ENCODE results near the gene NCOR2.

Gene NCOR2

DNA sequence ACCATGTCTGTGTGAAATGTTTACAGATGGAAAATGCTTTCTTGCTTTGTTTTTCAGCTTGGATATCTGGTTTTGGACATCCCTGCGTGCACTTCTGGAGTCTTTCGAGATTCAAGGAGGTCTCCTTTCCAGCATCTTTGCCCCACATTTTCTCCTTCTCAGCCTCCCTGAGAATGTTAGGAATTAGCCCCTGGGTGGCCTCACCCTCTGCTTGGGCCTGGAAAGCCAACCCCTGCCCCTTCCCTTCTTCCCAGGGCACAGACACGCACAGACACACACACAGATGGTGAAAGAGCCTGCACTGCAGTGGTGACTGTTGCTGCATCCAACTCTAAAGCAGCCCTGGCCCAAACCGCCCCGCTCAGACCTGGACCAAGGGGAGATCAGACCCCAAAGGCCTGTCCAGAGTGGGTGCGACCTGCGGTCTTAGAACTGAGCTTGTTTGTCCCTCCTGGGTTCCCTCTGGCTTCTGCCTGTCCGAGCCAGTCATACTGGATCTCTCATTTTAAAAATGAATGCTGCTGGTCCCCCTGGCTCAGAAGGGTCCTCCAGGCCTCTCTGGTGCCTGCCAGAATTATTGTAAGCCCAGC is 8.7 kb upstream of the NCOR2 start:
- DNase-seq (ENCODE audit: low read depth) = peak; percentile 71

GRCh38 chr12:124573839-124574786 is 6.7 kb upstream of the NCOR2 start:
- DNase-seq (ENCODE audit: low read depth) = no peak

GRCh38 chr12:124571556-124571955 is 4.1 kb upstream of the NCOR2 start:
- DNase-seq (ENCODE audit: low read depth) = no peak

DNA sequence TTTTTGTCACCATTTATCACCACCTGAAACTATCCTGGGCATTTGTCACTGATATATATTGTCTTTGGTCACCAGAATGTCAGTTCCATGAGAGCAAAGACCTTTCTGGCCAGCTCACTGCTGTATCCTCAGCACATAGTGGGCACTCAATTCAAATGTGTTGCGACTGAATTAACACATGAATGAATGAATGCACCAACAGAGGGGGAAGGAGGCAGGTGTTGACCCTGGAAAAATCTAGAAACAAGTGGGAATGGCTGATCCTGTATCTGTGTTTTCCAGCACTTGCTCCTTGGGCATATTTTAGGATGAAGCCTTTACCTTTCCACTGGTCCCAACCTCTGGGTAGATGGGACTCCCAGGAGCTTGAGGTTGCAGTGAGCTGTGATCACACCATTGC is 3.4 kb upstream of the NCOR2 start:
- no peak for DNase-seq (ENCODE audit: low read depth)

GRCh38 chr12:124569375-124570148 is 2.1 kb upstream of the NCOR2 start:
- no peak for DNase-seq (ENCODE audit: low read depth)

DNA sequence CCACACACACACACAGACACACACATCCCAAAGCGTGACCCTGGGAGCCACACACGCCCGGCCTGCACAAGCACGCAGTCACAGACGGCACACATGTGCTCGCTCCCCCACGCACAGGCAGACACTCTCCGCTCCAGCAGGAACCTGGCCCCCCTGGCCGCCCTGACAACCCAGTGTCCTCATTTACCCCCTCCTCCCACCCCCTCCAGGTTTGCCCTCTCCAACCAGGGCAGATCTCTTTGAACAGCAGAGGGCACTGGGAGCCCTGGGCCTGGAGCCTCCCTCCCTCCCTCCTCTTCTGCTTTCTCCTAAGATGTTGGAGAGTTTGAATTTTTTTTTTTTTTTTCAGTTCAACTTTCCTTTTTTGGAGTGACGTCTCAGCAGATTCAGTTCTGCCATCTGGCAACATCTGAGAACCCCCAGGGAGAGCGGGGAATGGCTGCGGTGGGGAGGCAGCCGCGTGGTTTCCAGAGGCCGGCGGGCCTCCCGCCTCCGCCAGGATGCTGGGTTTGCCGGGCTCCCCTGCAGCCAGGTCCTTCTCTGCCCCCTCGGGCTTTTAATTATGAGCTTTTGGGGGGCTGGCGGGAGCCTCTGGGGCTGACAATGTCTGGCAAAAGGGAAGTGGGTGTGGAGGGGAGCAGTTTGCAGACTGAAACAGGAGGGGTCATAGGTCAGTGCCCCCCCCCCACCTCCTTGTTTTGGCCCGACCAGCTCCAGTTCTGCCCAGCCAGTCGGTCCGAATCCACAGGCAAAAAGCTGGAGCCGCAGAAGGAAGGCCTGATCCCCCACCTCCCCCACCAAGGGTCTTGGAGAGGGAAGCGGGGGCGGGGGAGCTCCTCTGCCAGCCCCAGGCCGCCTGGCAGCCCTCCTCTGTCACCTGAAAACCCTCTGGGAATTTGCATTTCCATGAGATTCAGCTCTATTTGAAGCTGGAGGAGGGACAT is 1.3 kb upstream of the NCOR2 start:
- DNase-seq (ENCODE audit: low read depth) = peak; percentile 95

- DNase-seq (ENCODE audit: low read depth) = peak; percentile 99
Observed at GRCh38 chr12:124567673-124568373, 411 bp upstream of the NCOR2 start.

DNA sequence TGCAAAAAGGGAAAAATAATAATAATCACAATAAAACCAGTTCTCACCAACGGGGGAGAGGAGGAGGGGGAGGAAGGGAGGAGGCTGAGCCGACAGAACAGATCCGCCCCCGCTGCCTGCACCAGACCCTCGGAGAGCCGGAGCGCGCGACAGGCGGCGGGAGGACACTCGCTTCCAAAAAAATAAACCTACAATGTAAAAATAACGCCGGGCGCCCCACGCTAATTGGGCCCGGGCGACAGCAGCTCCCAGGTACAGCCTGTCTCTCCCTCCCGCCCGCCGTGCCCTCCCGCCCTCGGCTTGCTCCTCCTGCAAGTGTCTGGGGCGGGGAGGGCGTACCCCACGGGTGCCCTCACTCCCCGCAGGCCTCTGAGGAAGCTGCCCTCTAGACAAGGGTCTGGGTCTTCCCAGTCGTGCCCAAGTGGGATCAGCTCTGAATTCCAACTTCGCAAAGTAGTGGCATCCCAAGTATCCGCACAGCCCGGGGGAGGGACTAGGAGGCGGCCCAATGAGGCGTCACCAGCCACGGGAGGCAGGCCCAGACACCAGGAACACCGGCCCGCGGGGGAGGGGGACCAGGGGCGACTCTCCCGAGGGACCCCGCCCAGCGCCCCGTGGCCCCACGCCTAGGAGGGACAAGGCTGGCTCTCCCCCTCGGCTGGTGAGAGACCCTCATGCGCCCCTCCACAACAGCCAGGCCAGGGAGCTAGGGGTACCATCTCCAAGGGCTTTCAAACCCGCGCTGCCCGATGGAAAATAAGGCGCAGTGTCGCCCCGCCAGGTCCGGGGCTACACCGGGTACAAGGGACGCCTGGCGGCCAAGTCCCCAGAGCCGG is 1.0 kb downstream of the NCOR2 start:
- DNase-seq (ENCODE audit: low read depth) = peak; percentile 64

DNA sequence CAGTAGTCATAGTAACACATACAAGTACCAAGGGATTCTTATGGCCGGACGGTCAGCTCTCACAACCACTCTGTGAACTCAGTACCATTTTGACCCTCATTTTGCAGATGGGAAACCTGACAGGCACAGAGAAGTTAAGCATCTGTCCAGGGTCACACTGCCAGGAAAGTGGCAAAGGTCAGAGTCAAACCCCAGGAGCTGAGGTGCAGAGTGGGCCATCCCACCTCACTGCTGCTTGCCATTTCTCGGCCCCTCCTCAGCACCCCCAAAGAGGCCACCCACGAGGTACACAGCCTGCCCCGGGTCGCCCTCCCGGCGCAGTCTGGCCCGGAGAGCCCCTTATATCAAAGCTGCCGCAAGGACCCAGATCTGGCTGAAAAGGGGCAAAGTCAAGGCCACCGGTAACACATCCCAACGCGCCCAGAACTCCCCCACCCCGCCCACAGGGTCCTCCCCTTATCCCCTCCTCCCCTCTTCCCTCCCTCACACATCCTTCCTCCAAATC is 1.7 kb downstream of the NCOR2 start:
- no peak for DNase-seq (ENCODE audit: low read depth)

- no peak for DNase-seq (ENCODE audit: low read depth)
Observed at GRCh38 chr12:124564971-124565491, 2.4 kb downstream of the NCOR2 start.

DNA sequence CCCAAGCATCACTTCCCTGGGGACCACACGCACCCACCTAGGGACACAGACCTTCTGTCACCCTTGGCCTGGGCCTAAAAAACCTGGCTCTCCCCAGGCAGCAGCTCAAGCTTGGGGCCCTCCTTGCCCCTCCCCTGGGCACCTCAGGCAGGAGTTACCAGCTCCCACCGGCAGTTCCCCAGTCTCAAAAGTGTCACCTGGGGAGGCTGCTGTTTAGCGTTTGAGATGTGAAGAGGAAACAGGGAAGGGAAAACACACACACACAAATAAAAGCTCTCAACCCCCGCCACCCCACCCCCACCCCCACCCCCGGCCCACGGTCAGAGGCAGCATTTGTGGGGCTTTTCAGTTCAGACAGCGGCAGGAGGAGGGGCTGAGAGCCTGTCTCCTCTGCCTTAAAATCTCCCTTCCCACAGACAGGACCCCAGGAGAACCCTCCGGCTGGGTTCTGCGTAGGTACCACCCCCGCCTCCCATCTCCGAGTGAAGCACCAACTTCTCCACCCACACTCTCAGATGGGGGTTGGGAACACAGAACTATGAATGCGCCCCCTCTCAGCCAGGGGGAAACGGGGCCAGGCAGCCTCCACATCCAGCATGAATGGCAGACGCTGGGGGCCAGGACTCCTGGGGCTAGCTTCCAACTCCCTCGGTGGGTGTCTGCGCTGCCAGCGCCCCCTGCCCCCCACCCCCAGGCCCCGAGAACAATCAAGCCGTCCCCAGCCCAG is 3.0 kb downstream of the NCOR2 start:
- DNase-seq (ENCODE audit: low read depth) = no peak

DNA sequence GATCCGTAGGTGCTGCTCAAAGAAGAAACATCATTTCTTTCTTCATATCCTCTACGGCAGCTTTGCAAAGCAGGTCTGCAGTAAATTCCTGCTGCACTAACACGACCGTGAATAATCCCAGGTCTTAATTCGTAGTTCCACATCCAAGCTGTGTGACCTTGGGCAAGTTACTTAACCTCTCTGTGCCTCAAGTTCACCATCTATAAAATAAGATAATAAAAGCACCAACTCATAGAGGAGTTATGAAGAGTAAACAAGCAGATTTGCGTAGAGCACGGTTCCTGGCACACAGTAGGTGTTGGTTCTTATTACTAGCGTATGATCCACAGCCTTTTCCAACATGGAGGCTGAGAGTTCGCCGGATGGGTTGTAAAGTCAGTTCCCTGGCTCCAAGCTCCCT is 3.6 kb downstream of the NCOR2 start:
- DNase-seq (ENCODE audit: low read depth) = no peak

DNA sequence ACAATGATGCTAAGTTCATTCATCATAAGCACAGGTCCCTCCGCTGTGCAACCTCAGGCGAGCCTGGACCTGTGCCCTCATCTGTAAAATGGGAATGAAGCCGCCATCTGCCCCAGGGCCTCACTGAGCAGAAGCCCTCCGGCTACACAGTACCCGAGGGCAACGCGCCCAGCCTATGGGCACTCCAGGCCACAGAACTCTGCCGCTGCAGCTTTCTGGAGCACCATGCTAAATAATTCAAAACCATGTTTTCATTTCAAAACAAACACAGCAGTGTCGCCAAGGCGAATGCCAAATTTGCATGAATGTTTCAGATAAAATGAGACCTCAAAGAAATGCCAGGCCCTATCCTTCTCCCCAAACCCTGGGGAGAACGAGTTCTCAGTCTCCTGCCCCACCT is 4.0 kb downstream of the NCOR2 start:
- peak; percentile 47 for DNase-seq (ENCODE audit: low read depth)

- no peak for DNase-seq (ENCODE audit: low read depth)
Observed at GRCh38 chr12:124562796-124563181, 4.6 kb downstream of the NCOR2 start.

- no peak for DNase-seq (ENCODE audit: low read depth)
Observed at GRCh38 chr12:124562018-124562795, 5.2 kb downstream of the NCOR2 start.

- DNase-seq (ENCODE audit: low read depth) = no peak
Observed at GRCh38 chr12:124561231-124561630, 6.2 kb downstream of the NCOR2 start.

DNA sequence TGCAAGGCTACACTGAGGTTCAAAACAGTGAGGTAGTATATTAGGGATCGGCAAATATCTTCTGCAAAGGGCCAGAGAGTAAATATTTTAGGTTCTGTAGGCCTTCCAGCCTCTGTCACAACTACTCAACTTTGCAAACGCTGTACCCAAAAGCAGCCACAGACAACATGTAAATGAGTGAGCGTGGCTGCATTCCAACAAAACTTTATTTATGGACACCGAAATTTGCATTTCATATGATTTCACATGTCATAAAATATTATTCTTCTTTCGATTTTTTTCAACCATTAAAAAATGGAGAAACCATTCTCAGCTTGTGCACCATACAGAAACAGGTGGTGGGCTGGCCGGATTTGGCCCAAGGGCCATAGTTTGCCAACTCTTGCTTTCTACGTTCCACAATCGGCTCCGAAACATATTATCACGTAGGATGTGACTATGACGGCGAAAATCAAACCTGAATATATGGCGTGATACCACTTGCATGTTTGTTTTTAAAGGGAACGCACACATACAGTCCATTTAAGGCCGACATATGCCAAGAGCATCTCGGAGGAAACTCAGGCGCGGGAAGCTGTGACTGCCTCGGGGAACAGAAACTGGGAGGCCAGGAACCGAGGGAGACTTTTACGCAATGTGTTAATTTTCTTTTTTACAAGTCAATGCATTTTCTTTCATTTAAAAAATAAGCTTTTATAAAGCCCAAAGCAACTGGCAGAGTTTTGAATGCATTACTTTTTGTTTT is 7.1 kb downstream of the NCOR2 start:
- no peak for DNase-seq (ENCODE audit: low read depth)

Measured in fibroblast of gingiva (primary cell).